Activated CD8-positive, alpha-beta memory T cell treated with anti-CD3 and anti-CD28 coated beads, Interleukin-2, amount 50 U/mL, for 4 hours (primary cell): ENCODE data around the gene SAE1.

Experiments used
- DNase-seq: peaks from one replicate; pipeline ENCODE4 v3.0.0-alpha.2; 2020

Gene SAE1

DNA sequence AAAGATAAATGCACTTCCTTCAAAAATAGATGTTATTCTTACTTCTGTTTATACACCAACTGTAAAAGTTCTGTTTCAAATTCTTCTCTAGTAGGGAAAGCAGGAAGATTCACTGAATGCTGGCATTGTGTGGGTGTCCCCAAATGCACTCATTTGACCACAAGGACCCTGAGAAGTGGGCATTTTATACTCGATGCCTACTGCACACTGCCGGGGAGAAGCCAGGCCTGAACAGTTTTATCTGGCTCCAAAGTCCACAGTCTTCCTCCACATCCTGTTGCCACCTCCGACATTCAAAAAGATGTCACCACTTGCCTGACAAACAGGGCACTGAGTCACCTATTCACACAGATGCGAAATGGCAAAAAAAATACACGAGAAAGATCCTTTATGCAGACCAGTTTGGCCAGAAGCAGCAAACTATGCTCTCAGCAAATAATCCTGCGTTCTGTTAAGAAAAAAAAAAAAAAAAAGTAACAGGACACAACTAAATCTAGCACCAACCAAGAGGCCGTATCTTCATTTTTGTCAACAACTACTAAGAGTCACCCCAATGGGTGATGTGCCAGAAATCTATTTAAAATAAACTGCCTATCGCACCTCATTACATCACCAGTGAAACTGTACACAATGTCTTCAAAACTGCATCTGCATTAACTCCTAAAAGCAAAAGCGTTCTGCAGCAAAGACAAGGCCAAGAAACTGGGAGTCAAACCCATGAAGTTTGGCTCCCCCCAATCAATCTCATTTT is 23.3 kb upstream of the SAE1 start:
- DNase-seq: peak; percentile 41

GRCh38 chr19:47107953-47108746 is 22.5 kb upstream of the SAE1 start:
- no peak for DNase-seq

- no peak for DNase-seq
Measured at GRCh38 chr19:47109177-47109540, 21.5 kb upstream of the SAE1 start.

DNA sequence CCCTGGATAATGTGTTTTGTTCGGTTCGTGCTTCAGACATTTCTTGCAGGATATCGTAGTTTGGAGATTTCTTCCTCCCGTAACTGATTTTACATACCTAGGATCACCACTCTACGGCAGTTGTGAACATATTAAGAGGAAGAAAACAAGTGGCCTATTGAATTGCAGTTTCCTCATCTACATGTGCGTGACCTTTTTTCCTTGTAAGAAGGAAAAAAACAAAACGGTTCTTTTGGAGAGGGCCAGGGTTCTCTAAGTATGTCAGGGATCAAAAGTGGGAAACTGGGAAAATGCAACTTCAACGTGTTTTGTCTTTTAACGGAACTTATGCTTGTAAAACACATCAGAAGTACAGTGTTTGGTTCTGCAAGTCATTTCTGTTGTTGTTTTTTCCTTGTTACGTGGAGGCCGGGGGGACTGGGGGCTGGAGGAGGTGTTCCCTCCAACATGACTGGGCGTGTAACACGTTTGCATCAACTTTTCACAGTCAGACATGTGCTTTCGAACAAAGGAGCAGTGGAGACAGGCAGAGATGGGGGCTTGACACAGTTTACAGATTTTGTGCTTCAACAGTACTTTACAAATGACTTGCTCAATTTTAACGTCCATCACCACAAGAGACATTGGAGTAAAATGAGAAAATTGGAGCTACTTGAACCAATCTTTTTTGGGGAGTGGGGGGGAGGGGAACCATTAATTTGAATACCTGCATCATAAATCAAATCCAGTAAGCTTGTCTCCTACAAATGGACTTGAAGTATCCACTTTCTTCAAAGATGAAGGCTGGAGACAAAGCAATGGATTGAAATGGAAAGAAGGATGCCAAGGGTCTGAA is 20.9 kb upstream of the SAE1 start:
- DNase-seq: peak; percentile 55

- peak; percentile 67 for DNase-seq
Measured at GRCh38 chr19:47110521-47111005, 20.1 kb upstream of the SAE1 start.

DNA sequence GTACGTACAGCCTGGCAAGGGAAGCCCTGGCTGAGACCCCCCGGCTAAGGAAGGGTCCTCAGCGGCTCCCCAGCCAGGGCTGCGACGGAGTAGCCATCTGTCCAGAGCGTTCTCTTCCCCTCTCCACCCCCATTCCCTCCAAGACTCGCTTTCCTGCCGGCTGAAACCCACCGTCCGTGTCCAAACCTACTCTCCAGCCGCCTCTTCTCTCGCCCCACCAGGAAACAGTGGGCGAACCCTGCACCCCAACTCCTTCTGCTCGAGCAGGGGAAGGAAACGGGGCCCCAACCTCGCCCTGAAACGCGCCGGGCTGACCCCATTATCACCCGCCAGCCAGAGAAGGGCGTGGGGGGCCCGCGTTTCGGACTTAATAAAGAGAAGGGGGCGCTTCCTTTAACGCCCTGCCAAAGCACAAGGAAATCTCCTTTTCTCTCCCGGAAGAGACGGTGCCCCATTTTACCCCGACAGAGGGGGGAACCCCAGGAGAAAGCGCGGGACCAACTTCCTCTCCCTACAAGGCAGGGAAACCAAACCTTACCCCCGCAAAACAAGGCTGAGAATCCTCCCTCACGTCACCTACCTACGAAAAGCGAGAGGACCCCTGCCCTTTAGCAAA is 19.5 kb upstream of the SAE1 start:
- DNase-seq: peak; percentile 49

- DNase-seq: no peak
Measured at GRCh38 chr19:47111682-47112165, 18.9 kb upstream of the SAE1 start.

GRCh38 chr19:47112166-47112996 is 18.3 kb upstream of the SAE1 start:
- peak; percentile 90 for DNase-seq

- DNase-seq: peak; percentile 99
Measured at GRCh38 chr19:47112997-47113849, 17.4 kb upstream of the SAE1 start, which contains the start of gene ZC3H4. Gene ZC3H4, minus strand, starts transcription at chr19:47113776. Its CDS starts 1,192 bp downstream, at chr19:47112584.

DNA sequence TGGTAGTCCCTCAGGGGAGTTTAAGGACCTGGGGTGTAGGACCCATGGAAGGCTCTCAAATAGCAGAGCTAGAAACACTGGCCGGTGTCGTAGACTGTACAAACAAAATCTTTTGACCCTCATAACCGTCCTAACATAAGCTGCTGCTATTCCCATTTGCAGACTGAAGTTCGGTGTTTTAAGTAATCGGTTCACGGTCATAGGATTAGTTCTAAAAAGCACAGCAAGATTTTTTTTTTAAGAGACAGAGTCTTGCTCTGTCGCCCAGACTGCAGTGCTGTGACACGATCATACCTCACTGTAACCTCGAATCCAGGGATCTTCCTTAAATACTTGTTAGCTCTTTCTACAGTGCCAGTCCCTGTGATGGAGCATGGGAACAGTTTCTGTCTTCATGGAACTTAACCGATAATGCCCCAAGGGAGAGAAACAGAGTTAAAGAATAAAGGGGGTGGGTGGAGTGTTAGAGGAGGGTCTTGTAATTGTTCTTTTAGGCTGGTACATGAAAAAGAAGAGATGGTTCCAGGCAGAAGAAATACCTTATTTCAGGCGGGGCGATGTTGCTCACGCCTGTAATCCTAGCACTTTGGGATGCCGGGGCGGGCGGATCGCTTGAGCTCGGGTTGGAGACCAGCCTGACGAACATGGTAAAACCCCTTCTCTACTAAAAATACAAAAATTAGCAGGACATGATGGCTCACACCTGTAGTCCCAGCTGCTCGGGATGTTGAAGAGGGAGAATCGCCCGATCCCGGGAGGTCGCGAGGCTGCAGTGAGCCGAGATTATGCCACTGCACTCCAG is 16.6 kb upstream of the SAE1 start:
- DNase-seq: no peak

DNA sequence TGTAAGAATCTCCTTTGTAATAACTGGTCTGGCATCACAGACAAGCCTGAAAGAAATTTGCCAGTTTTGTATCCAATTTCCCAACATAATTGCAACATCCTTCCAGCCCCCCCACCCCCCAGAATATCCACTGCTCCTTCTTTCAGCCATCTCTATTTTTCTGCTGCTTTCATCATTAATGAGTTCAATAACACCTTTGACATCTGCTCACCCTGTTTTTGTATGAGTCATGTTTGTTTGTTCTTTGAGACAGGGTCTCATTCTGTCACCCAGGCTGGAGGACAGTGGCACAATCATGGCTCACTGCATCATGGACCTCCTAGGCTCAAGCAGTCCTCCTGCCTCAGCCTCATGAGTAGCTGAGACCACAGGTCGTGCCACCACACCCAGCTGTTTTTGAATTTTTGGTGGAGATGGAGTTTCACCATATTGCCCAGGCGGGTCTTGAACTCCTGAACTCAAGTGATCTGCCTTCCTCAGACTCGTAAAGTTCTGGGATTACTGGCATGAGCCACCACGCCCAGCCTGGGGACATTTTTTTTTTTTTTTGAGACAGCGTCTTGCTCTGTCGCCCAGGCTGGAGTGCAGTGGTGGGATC is 10.1 kb upstream of the SAE1 start:
- DNase-seq: no peak

DNA sequence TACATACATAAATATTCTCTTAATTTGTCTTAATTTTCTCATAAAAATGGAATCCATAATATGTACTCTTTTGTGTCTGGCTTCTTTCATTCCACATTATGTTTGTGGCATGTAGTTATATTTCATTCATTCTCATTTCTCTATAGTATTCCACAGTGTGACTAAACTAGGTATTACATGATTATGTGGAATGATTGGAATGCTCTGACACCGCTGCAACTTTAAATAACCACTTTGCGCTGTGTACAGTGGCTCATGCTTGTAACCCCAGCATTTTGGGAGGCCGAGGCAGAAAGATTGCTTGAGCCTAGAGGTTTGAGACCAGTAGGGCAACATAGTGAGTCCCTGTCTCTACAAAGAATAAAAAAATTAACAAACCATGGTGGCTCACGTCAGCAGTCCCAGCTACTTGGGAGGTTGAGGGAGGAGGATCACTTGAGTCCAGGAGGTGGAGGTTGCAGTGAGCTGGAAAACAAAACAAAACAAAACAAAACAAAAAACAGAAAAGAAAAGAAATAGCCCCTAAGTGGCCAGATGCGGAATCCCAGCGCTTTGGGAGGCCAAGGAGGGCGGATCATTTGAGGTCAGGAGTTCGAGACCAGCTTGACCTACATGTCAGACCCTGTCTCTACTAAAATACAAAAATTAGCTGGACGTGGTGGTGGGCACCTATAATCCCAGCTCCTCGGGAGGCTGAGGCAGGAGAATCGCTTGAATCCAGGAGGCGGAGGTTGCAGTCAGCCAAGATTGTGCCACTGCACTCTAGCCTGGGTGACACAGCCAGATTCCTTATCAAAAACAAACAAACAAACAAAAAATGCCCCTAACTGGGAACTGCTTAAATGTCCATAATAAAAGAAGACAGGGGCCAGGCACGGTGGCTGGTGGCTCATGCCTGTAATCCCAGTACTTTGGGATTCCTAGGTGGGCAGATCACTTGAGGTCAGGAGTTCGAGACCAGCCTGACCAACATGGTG is 8.0 kb upstream of the SAE1 start:
- no peak for DNase-seq

GRCh38 chr19:47123406-47123805 is 7.2 kb upstream of the SAE1 start:
- DNase-seq: no peak

GRCh38 chr19:47124937-47125668 is 5.5 kb upstream of the SAE1 start:
- no peak for DNase-seq

- DNase-seq: no peak
Measured at GRCh38 chr19:47125669-47125938, 5.0 kb upstream of the SAE1 start.

GRCh38 chr19:47129579-47129978 is 1.1 kb upstream of the SAE1 start:
- no peak for DNase-seq

DNA sequence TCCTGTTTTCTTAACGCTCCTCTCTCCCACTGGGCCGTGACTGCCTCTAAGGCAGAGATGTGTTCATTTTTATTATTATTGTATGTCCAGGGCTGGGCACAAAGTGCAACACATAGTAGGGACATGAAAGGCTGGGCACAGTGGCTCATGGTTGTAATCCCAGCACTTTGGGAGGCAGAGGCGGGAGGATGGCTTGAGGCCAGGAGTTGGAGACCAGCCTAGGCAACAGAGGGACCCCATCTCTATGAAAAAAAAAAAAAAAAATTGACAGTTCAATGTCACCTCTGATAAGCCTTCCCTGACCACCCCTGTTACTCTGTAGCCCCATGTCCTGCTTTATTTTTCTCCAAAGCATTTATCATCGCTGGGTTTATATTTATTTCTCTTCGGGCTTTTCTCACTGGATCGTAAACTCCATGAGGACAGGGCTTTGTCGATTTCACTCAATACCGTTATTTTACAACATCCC is 481 bp upstream of the SAE1 start:
- no peak for DNase-seq
